ENCODE results near the gene GNAT1. TPM values are rescaled to one million over a fixed set of nuclear protein-coding genes. Genes with fewer than 3 reads are reported as not detected.

GNAT1 gene
- polyA plus RNA-seq, 2 of the 4 experiments (the other 2 are of a cell fraction), result not detected

- FAIRE-seq, result no peak
- CTCF ChIA-PET, result interaction anchor here (0.8 to 1.9 kb wide), 7 partner anchors 16 to 45 kb away, joined by 3 to 7 read pairs (median 3); no protein-coding TSS in a partner anchor
- WGBS (ENCODE audit: missing lambda C conversion rate), result 82% methylated on average over 6 of the region's 18 CpGs
- Histone ChIP-seq H3K9me3 (no peaks in the 10 kb centered on the region), H3K4me1 (peaks cover 7% of the 10 kb centered on the region; the same call in 1 of the 3 replicates), H3K4me3 (no peak overlapping the region), H3K27ac (no peak overlapping the region), H3K4me2 (no peak overlapping the region)
- POLR2A ChIA-PET, result no interaction called here
- no peak for DNase-seq (ENCODE audit: low read depth in 1 of 2, low spot score in 1 of 2)
- ATAC-seq, result no peak
- TF ChIP-seq, protein P1, sequence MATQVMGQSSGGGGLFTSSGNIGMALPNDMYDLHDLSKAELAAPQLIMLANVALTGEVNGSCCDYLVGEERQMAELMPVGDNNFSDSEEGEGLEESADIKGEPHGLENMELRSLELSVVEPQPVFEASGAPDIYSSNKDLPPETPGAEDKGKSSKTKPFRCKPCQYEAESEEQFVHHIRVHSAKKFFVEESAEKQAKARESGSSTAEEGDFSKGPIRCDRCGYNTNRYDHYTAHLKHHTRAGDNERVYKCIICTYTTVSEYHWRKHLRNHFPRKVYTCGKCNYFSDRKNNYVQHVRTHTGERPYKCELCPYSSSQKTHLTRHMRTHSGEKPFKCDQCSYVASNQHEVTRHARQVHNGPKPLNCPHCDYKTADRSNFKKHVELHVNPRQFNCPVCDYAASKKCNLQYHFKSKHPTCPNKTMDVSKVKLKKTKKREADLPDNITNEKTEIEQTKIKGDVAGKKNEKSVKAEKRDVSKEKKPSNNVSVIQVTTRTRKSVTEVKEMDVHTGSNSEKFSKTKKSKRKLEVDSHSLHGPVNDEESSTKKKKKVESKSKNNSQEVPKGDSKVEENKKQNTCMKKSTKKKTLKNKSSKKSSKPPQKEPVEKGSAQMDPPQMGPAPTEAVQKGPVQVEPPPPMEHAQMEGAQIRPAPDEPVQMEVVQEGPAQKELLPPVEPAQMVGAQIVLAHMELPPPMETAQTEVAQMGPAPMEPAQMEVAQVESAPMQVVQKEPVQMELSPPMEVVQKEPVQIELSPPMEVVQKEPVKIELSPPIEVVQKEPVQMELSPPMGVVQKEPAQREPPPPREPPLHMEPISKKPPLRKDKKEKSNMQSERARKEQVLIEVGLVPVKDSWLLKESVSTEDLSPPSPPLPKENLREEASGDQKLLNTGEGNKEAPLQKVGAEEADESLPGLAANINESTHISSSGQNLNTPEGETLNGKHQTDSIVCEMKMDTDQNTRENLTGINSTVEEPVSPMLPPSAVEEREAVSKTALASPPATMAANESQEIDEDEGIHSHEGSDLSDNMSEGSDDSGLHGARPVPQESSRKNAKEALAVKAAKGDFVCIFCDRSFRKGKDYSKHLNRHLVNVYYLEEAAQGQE (IDR thresholded peaks at IDR 0.05), result no peak
- no peak for TF ChIP-seq POLR2A (IDR thresholded peaks at IDR 0.05; ENCODE audit: low read length)
- no peak for TF ChIP-seq HOXB13 (CRISPR knock-in tag; IDR thresholded peaks at IDR 0.05; ENCODE audit: low read depth)
- no peak for TF ChIP-seq CHD2 (IDR thresholded peaks at IDR 0.05; ENCODE audit: low read length, partially characterized antibody)
These were observed 40.3 kb upstream of the GNAT1 start for GRCh38 chr3:50150863-50151686.

- Histone ChIP-seq H3K4me3 (no peak overlapping the region), H3K4me1 (peaks cover 13% of the 10 kb centered on the region; the same call in 2 of the 3 replicates), H3K9me3 (no peaks in the 10 kb centered on the region), H3K4me2 (no peak overlapping the region), H3K27ac (no peak overlapping the region)
- 96% methylated on average over 4 of the region's 5 CpGs for WGBS (ENCODE audit: missing lambda C conversion rate)
- FAIRE-seq (no peak), ATAC-seq (no peak), DNase-seq (ENCODE audit: low read depth in 1 of 2, low spot score in 1 of 2) (no peak)
- CTCF ChIA-PET, result interaction anchor here (0.8 to 1.9 kb wide), 5 partner anchors 30 to 74 kb away, joined by 3 to 10 read pairs (median 3); no protein-coding TSS in a partner anchor
- TF ChIP-seq, protein P2, sequence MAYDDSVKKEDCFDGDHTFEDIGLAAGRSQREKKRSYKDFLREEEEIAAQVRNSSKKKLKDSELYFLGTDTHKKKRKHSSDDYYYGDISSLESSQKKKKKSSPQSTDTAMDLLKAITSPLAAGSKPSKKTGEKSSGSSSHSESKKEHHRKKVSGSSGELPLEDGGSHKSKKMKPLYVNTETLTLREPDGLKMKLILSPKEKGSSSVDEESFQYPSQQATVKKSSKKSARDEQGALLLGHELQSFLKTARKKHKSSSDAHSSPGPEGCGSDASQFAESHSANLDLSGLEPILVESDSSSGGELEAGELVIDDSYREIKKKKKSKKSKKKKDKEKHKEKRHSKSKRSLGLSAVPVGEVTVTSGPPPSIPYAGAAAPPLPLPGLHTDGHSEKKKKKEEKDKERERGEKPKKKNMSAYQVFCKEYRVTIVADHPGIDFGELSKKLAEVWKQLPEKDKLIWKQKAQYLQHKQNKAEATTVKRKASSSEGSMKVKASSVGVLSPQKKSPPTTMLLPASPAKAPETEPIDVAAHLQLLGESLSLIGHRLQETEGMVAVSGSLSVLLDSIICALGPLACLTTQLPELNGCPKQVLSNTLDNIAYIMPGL (CRISPR knock-in tag; IDR thresholded peaks at IDR 0.05; ENCODE audit: borderline replicate concordance), result no peak
- TF ChIP-seq, protein P3, sequence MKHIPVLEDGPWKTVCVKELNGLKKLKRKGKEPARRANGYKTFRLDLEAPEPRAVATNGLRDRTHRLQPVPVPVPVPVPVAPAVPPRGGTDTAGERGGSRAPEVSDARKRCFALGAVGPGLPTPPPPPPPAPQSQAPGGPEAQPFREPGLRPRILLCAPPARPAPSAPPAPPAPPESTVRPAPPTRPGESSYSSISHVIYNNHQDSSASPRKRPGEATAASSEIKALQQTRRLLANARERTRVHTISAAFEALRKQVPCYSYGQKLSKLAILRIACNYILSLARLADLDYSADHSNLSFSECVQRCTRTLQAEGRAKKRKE (CRISPR knock-in tag; IDR thresholded peaks at IDR 0.05; ENCODE audit: low read depth), result no peak
- TF ChIP-seq JUNB (IDR thresholded peaks at IDR 0.05) (no peak), EHMT2 (IDR thresholded peaks at IDR 0.05; ENCODE audit: low read depth) (no peak), ZNF302 (CRISPR knock-in tag; IDR thresholded peaks at IDR 0.05) (no peak), RAD21 (conservative IDR thresholded peaks at IDR 0.05 in 1 of 2, IDR thresholded peaks at IDR 0.05 in 1 of 2) (no peak), EP300 (IDR thresholded peaks at IDR 0.05) (no peak), ELK1 (IDR thresholded peaks at IDR 0.05; ENCODE audit: low read depth, low read length) (no peak)
- POLR2A ChIA-PET, result no interaction called here
These were observed 39.7 kb upstream of the GNAT1 start for GRCh38 chr3:50151728-50152127.
